Measurements from ENCODE around the gene IL4. TPM values are rescaled to one million over a fixed set of nuclear protein-coding genes. Genes with fewer than 3 reads are reported as not detected.
"Not testable (repeated sequence)": the region's sequence is repeated elsewhere in the genome, so short reads cannot be mapped to it uniquely, and the experiment has no call there.

The IL4 gene
- total and polyA plus RNA-seq, 2 donors from 2014 or later: not detected

DNA sequence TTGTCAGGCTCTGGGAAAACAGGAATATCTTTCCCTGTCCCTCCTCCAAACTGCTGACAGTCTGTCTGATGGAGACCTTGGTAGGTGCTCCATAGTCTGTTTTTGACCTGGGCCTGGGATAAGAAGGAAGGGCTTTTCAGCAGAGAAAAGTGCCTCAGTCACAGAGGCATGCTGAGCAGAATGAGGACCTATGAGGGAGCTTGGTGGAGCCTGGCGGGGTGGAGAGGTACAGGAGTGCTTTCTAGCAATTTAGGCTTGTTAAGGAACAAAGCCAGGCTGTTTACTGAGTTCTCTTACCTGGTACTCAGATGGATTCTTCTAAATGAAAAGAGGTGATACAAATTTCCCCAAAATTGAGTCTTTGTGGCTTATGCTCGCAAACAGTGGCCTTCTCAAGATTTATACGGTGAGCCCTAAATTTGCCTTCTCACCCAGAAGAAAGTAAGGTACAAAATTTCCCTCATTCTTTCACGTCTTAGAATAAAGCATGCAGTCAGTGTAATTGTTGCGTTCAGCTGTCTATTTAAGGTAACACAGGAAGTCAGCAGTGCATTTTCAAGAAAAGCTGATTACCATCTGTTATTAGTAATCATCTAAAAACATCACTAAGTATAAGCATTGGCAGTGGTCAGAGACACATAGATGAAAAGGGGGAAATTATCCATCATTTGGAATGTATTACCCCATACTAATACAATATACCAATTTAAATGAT, 44.4 kb upstream of the IL4 start:
- Histone ChIP-seq H3K27me3 (ENCODE audit: control insufficient read depth, insufficient read depth, low read length) (no peaks in the 10 kb centered on the region), H3K4me3 (ENCODE audit: low read length in 3 of 3) (no peak overlapping the region), H3K27ac (ENCODE audit: low read depth in 2 of 2, low read length in 2 of 2) (no peak overlapping the region), H3K9me3 (ENCODE audit: control insufficient read depth in 2 of 3, insufficient read depth in 1 of 3, low read length in 3 of 3) (no peaks in the 10 kb centered on the region), H3K9ac (ENCODE audit: low read length in 3 of 3) (no peak overlapping the region), H3K36me3 (ENCODE audit: control insufficient read depth in 2 of 3, insufficient read depth in 3 of 3, low read length in 3 of 3) (peaks cover 0 to 5% (median 0%) of the 10 kb centered on the region in 3 donors), H3K4me1 (ENCODE audit: control insufficient read depth in 2 of 3, insufficient read depth in 2 of 3, low read depth in 1 of 3, low read length in 3 of 3) (no peaks in the 10 kb centered on the region)
- no peak for FAIRE-seq
- TF ChIP-seq, protein P1, sequence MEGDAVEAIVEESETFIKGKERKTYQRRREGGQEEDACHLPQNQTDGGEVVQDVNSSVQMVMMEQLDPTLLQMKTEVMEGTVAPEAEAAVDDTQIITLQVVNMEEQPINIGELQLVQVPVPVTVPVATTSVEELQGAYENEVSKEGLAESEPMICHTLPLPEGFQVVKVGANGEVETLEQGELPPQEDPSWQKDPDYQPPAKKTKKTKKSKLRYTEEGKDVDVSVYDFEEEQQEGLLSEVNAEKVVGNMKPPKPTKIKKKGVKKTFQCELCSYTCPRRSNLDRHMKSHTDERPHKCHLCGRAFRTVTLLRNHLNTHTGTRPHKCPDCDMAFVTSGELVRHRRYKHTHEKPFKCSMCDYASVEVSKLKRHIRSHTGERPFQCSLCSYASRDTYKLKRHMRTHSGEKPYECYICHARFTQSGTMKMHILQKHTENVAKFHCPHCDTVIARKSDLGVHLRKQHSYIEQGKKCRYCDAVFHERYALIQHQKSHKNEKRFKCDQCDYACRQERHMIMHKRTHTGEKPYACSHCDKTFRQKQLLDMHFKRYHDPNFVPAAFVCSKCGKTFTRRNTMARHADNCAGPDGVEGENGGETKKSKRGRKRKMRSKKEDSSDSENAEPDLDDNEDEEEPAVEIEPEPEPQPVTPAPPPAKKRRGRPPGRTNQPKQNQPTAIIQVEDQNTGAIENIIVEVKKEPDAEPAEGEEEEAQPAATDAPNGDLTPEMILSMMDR (IDR thresholded peaks at IDR 0.05; ENCODE audit: borderline replicate concordance, extremely low read depth, insufficient read depth): no peak
- DNase-seq: no peak
- intact Hi-C loops (cut with DNase I): no loop called here

DNA sequence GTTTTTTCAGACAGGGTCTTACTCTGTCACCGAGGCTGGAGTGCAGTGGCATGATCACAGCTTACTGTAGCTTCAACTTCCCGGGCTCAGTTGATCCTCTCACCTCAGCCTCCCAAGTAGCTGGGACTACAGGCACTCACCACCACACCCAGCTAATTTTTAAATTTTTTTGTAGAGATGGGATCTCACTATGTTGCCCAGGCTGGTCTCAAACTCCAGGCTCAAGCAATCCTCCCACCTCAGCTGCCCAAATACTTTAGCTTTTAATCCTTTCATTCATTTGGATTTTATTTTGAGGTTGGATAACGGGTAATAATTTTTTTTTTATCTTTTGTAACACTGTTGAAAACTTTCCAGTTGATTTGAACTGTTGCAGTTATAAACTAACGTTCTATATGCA, 40.2 kb upstream of the IL4 start:
- H3K27ac ChIP-seq (ENCODE audit: low read depth in 2 of 2, low read length in 2 of 2); DNase-seq; FAIRE-seq; H3K9me3 ChIP-seq (ENCODE audit: control insufficient read depth in 2 of 3, insufficient read depth in 1 of 3, low read length in 3 of 3); H3K27me3 ChIP-seq (ENCODE audit: control insufficient read depth, insufficient read depth, low read length); H3K4me3 ChIP-seq (ENCODE audit: low read length in 3 of 3); H3K4me1 ChIP-seq (ENCODE audit: control insufficient read depth in 2 of 3, insufficient read depth in 2 of 3, low read depth in 1 of 3, low read length in 3 of 3); H3K9ac ChIP-seq (ENCODE audit: low read length in 3 of 3); intact Hi-C loops (cut with DNase I): not testable (repeated sequence)
- peaks cover 0 to 16% (median 12%) of the 10 kb centered on the region in 3 donors for H3K36me3 ChIP-seq (ENCODE audit: control insufficient read depth in 2 of 3, insufficient read depth in 3 of 3, low read length in 3 of 3)

DNA sequence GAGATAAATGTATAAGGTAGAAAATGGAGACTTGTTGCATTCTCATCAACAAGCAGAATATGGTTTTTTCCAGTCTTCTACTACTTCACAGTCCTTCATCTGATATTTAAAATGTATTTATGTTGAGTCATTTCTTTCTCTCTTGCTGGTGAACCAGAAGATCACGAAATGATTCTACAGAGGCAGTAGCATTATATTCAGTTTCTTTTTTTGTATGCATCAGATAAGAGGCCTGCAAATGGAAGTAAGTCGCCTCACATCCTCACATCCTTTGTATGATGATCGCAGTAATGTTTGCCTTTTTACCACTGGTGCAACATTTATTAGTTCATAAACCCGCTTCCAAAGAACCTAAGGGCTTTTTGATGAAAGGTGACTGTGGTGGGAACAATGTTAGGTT, 37.9 kb upstream of the IL4 start:
- Histone ChIP-seq H3K9ac (ENCODE audit: low read length in 3 of 3) (no peak overlapping the region), H3K9me3 (ENCODE audit: control insufficient read depth in 2 of 3, insufficient read depth in 1 of 3, low read length in 3 of 3) (no peaks in the 10 kb centered on the region), H3K27me3 (ENCODE audit: control insufficient read depth, insufficient read depth, low read length) (no peaks in the 10 kb centered on the region), H3K36me3 (ENCODE audit: control insufficient read depth in 2 of 3, insufficient read depth in 3 of 3, low read length in 3 of 3) (peaks cover 0 to 32% (median 19%) of the 10 kb centered on the region in 3 donors), H3K27ac (ENCODE audit: low read depth in 2 of 2, low read length in 2 of 2) (no peak overlapping the region), H3K4me3 (ENCODE audit: low read length in 3 of 3) (no peak overlapping the region), H3K4me1 (ENCODE audit: control insufficient read depth in 2 of 3, insufficient read depth in 2 of 3, low read depth in 1 of 3, low read length in 3 of 3) (no peaks in the 10 kb centered on the region)
- TF ChIP-seq, protein P1 (IDR thresholded peaks at IDR 0.05; ENCODE audit: borderline replicate concordance, extremely low read depth, insufficient read depth): no peak
- intact Hi-C loops (cut with DNase I): no loop called here
- no peak for FAIRE-seq
- DNase-seq: no peak

DNA sequence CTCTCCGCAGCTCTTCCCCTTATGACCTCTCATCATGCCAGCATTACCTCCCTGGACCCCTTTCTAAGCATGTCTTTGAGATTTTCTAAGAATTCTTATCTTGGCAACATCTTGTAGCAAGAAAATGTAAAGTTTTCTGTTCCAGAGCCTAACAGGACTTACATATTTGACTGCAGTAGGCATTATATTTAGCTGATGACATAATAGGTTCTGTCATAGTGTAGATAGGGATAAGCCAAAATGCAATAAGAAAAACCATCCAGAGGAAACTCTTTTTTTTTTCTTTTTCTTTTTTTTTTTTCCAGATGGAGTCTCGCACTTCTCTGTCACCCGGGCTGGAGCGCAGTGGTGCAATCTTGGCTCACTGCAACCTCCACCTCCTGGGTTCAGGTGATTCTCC, 36.5 kb upstream of the IL4 start:
- Histone ChIP-seq H3K4me3 (ENCODE audit: low read length in 3 of 3) (no peak overlapping the region), H3K9me3 (ENCODE audit: control insufficient read depth in 2 of 3, insufficient read depth in 1 of 3, low read length in 3 of 3) (no peaks in the 10 kb centered on the region), H3K27me3 (ENCODE audit: control insufficient read depth, insufficient read depth, low read length) (no peaks in the 10 kb centered on the region), H3K36me3 (ENCODE audit: control insufficient read depth in 2 of 3, insufficient read depth in 3 of 3, low read length in 3 of 3) (peaks cover 0 to 46% (median 23%) of the 10 kb centered on the region in 3 donors), H3K27ac (ENCODE audit: low read depth in 2 of 2, low read length in 2 of 2) (no peak overlapping the region), H3K9ac (ENCODE audit: low read length in 3 of 3) (no peak overlapping the region), H3K4me1 (ENCODE audit: control insufficient read depth in 2 of 3, insufficient read depth in 2 of 3, low read depth in 1 of 3, low read length in 3 of 3) (no peaks in the 10 kb centered on the region)
- DNase-seq (no peak), FAIRE-seq (no peak)
- TF ChIP-seq, protein P1 (IDR thresholded peaks at IDR 0.05; ENCODE audit: borderline replicate concordance, extremely low read depth, insufficient read depth): no peak
- intact Hi-C loops (cut with DNase I): no loop called here
